DMS53 treated with DMSO at 0.1 percent for 48 hours (cell line): Measurements from ENCODE around the gene UBE2O.

Experiments used
- DNase-seq: peaks from one replicate; lab custom pipeline; 2025; ENCODE audit not compliant: unreplicated experiment; lab: John Stamatoyannopoulos, UW

The UBE2O gene

GRCh38 chr17:76452660-76453430 lies at the start of gene UBE2O:
TSS of gene UBE2O (minus strand) at chr17:76453152. CDS start at chr17:76453141, 11 bp downstream.
- DNase-seq: peak; percentile 73

- DNase-seq: no peak
Measured at GRCh38 chr17:76501827-76502307, 48.9 kb upstream of the UBE2O start.

- DNase-seq: peak; percentile 65
Measured at GRCh38 chr17:76501018-76501826, 48.3 kb upstream of the UBE2O start, which contains the start of gene RHBDF2. TSS of gene RHBDF2 (minus strand) at chr17:76501423. CDS start at chr17:76481524, 19,899 bp downstream.

GRCh38 chr17:76500747-76501017 lies 47.7 kb upstream of the UBE2O start:
- no peak for DNase-seq

- no peak for DNase-seq
Measured at GRCh38 chr17:76500074-76500746, 47.3 kb upstream of the UBE2O start.

- peak; percentile 18 for DNase-seq
Measured at GRCh38 chr17:76499267-76499667, 46.3 kb upstream of the UBE2O start.

- DNase-seq: no peak
Measured at GRCh38 chr17:76498876-76499251, 45.9 kb upstream of the UBE2O start.

GRCh38 chr17:76497979-76498875 lies 45.3 kb upstream of the UBE2O start:
- DNase-seq: peak; percentile 75

- no peak for DNase-seq
Measured at GRCh38 chr17:76497699-76497978, 44.7 kb upstream of the UBE2O start.

GRCh38 chr17:76496464-76496863 lies 43.5 kb upstream of the UBE2O start:
- DNase-seq: no peak

- no peak for DNase-seq
Measured at GRCh38 chr17:76495663-76496400, 42.9 kb upstream of the UBE2O start.

- no peak for DNase-seq
Measured at GRCh38 chr17:76493505-76494167, 40.7 kb upstream of the UBE2O start.

GRCh38 chr17:76492989-76493501 lies 40.1 kb upstream of the UBE2O start:
- DNase-seq: no peak

GRCh38 chr17:76492123-76492988 lies 39.4 kb upstream of the UBE2O start:
- no peak for DNase-seq

GRCh38 chr17:76491271-76492122 lies 38.5 kb upstream of the UBE2O start:
- no peak for DNase-seq

GRCh38 chr17:76490112-76490710 lies 37.3 kb upstream of the UBE2O start:
- no peak for DNase-seq
